GM21360 (cell line): ENCODE data around the gene SLC22A8.
"Not testable (repeated sequence)": the region's sequence is repeated elsewhere in the genome, so short reads cannot be mapped to it uniquely, and the experiment has no call there.

Experiments
- ATAC-seq: cut with Tn5 transposase; IDR thresholded peaks from one replicate; pipeline ENCODE4 v1.9.1; 2021; ENCODE audit warnings: mild to moderate bottlenecking, moderate library complexity; ENCODE audit not compliant: unreplicated experiment

The SLC22A8 gene, protein sequence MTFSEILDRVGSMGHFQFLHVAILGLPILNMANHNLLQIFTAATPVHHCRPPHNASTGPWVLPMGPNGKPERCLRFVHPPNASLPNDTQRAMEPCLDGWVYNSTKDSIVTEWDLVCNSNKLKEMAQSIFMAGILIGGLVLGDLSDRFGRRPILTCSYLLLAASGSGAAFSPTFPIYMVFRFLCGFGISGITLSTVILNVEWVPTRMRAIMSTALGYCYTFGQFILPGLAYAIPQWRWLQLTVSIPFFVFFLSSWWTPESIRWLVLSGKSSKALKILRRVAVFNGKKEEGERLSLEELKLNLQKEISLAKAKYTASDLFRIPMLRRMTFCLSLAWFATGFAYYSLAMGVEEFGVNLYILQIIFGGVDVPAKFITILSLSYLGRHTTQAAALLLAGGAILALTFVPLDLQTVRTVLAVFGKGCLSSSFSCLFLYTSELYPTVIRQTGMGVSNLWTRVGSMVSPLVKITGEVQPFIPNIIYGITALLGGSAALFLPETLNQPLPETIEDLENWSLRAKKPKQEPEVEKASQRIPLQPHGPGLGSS

DNA sequence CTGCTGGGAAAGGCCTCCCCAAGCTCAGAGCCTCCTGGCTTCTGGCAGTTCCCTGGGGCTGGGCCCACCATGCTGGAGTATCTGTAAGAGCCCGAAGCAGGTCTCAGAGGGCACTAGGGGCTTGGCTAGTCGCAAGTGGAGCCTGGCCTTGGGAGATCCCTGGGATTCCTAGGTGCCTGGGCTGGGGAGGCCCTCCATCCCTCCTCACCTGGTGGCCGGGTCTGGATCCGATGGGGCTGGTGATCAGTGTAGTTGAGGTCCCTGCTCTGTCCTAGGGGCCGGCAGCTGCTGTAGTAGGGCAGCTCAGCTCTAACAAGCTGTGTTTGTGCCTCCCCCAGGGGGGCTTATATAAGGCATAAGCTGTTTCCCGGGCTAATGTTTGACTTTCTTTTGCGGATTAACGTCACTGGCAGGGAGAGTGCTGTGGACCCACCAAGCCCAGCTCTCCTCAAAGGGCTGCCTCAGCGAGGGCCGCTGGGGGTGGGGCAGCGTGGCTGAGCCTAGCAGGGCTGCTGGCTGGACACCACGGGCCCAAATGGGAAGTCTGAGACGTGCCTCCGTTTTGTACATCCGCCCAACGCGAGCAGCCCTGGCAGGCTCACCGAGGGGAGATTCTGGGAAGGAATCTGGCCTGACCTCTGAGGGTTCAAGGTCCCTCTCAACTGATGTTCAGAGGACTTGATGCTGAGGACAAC lies at the start of gene SLC22A8:
SLC22A8 (minus strand) TSS at position 321 of the 695 bp plus-strand sequence. CDS start 883 bp downstream, outside the sequence.
- ATAC-seq, result no peak

DNA sequence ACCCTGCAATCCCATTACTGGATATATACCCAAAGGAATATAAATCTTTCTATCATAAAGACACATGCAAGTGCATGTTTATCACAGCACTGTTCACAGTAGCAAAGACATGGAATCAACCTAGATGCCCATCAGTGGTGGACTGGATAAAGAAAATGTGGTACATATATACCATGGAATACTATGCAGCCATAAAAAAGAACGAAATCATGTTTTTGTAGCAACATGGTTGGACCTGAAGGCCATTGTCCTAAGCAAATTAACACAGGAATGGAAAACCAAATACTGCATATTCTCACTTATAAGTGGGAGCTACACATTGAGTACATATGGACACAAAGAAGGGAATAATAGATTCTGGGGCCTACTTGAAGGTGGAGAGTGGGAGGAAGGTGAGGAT lies 30.6 kb upstream of the SLC22A8 start:
- not testable (repeated sequence) for ATAC-seq

DNA sequence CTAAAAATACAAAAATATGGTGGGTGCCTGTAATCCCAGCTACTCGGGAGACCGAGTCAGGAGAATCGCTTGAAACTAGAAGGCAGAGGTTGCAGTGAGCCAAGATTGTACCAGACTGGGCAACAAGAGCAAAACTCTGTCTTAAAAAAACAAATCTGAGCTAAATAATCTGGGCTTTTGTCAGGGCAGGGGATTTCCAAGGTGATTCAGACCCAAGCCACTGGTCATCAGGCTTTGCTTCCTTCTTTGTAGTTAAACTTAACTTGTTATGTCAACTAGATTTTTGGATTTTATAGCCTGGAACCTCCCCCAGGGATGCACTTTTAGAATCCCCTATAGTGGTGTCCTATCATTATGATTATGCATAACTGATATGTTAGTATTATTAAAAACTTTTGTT lies 27.0 kb upstream of the SLC22A8 start:
- no peak for ATAC-seq

DNA sequence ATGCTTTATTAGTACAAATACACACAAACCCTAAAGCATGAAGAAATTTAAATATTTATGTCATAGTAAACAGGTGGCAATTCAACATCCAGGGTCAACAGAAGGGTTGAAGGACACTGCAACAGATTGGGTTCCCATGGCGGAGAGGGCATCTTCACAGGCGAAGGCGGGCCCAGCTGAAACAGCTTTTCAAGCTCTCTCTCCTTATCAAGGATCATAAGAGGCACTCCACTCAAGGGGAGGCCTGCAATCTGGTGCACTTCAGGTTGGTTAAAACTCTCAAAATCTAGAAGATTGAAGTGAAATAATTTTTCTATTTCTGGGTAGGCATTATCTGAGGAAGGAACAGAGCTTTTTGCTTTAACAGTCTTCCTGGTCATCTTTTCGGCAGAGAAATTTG lies 16.8 kb upstream of the SLC22A8 start:
- ATAC-seq, result no peak

- ATAC-seq, result peak; percentile 48
Observed at GRCh38 chr11:63023841-63024648, 8.4 kb upstream of the SLC22A8 start.

- no peak for ATAC-seq
Observed at GRCh38 chr11:63023222-63023814, 7.7 kb upstream of the SLC22A8 start.

GRCh38 chr11:63022441-63022840 lies 6.8 kb upstream of the SLC22A8 start:
- ATAC-seq, result no peak

DNA sequence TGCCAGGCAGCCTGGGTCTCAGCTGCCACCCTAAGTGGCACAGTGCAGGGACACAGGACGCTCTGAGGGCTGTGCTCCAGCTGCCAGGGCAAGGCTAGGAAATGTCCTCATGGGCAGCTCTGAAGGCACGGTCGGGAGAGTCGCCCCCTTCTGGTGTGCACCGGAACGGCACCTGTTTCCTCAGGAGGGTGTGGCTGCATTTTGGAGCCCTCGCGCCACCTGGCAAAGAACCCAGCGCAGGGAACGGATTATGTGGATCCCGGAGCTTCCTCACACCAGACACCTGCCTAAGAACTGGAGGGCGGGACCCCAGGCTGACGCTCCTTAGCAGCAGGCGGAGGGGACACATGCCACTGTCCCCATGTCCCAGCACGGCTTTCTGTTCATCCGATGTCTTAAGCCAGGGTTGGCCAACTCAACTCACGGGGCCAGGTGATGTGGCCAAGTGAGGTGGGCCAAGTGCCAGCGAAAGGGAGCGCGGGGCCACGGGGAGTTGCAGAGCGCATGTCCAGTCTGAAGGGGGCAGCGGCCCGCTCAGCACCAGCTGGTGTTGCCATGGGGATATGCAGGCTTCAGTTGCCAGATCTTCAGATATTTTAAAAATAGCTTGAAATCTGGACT lies 5.1 kb upstream of the SLC22A8 start:
- no peak for ATAC-seq

- ATAC-seq, result no peak
Observed at GRCh38 chr11:63019506-63019905, 3.9 kb upstream of the SLC22A8 start.

DNA sequence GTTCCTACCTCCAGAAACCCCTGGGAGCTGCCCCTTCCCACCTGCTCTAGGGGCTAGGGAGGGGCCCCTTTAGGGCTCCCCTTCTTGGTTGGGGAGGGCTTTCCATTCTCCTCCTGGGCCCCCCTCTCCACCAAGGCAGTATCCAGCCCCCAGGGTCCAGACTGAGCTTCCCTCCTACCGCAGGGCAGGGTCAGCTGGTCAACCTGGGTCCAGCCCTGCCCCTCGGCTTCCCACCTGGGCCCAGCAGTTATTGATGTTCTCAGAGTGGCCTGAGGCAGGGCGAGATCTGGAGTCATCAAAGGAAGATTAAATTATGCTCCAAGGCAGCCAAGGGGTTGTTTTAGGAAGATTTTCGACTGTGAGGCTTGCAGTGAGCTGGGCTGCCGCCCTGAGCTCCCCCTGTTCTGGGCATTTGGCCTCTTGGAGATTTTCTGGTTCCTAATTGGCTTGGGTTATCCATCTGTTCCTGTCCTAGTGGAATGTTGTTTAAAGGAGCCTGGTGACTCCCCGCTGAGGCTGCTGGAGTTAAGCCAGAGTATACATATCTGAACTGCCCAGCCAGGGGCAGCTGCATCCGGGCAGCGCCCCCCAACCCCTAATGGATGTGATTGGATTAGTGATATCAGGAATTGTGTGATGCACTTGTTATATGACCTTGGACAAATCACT lies 1.8 kb upstream of the SLC22A8 start:
- no peak for ATAC-seq

DNA sequence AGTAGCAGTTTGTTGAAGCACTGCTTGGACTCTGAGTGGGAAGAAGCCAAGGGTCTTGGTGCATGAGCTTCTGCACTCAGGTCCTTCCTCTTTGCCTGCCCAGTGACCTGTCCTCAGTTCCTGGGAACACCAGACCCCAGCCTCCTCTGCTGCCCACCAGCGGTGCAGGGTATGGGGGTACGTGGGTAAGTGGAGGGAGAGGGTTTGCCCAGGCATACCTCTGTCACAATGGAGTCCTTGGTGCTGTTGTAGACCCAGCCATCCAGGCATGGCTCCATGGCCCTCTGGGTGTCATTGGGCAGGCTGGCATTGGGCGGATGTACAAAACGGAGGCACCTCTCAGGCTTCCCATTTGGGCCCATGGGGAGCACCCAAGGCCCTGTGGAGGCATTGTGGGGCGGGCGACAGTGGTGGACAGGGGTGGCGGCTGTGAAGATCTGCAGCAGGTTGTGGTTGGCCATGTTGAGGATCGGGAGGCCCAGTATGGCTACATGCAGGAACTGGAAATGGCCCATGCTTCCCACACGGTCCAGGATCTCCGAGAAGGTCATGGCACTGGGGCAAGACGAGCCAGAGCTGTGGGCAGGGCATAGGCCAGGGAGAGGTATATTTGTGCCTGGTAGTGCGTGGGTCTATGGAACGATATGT lies 1.1 kb downstream of the SLC22A8 start:
- ATAC-seq, result no peak

- no peak for ATAC-seq
Observed at GRCh38 chr11:63012839-63013238, 2.8 kb downstream of the SLC22A8 start.

DNA sequence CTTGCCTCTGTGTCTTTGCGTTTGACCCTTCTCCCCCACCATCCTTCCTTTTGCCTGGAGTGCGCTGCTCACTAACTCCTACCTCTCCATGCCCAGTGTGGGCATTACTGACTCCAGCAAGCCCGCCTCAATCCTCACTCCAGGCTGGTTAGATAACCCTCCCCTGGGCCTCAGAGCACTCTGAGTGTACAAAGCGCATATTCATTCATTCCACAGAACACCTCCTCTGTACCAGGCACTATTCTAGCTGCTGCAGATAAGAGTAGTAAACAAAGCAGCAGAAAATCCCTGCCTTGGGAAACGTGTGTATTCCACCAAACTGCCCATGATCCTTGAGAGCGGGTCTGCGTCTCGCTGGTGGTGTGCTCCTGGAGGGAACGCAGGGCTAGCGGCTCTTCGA lies 3.2 kb downstream of the SLC22A8 start:
- ATAC-seq, result no peak

GRCh38 chr11:63010934-63011439 lies 4.7 kb downstream of the SLC22A8 start:
- no peak for ATAC-seq

GRCh38 chr11:63007920-63008319 lies 7.7 kb downstream of the SLC22A8 start:
- ATAC-seq, result no peak

DNA sequence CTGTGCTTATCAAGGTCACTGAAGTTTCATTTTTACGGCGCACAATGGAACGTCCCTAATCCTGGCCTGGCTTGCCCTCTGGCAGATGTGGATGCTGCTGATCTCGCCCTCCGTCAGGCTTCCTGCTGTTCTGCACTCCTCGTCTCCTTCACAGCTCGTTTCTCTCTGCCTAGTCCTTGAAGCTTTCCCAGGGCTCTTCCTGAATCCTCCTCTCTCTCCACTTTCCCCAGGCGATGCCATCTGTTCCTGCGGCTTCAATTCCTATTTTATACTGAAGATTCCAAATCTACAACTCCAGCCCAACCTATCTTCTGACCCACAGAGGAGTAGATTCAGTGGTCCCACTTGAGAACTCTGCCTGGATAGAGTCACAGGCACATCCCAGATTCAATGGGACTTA lies 14.2 kb downstream of the SLC22A8 start:
- ATAC-seq, result no peak

GRCh38 chr11:62999649-63000048 lies 16.0 kb downstream of the SLC22A8 start:
- ATAC-seq, result no peak

DNA sequence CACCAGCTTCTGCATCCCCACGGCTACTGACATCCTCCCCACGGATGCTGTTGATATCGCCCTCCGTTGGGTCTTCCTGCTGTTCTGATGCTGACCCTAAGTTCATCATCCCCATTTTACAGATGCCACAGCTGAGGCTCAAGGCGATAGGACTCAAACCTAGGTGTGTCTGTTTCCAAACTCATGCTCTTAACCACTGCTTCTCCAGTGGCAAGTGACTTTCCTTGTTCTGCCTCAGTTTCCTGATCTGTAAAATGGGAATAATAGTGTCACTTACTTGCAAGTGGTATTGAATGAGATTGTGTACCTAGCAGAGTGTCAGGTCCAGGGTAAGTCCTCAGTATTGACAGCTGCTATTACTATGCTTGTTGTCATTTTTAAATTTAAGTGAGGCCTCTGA lies 16.5 kb downstream of the SLC22A8 start:
- no peak for ATAC-seq

- ATAC-seq, result no peak
Observed at GRCh38 chr11:62996271-62996670, 19.4 kb downstream of the SLC22A8 start.
